HepG2 (cell line): ENCODE results near the gene TP53TG5. TPM values are rescaled to one million over a fixed set of nuclear protein-coding genes. Genes with fewer than 3 reads are reported as not detected.

Experiments
- ATAC-seq: fragments of 200-7000 bp; cut with Tn5 transposase; 3 replicates; pipeline ENCODE4 v1.9.1; 2020; ENCODE audit warnings: mild to moderate bottlenecking, moderate library complexity
- BruUV-seq: library from RNA; stranded (reverse); fragments of 400-500 nt; replicated peaks from 2 replicates; lab custom pipeline; 2021; lab: Mats Ljungman, UMichigan
- CTCF ChIA-PET: fragments of 300-600 bp; formaldehyde crosslinking; extraction: SDS; loops from one replicate; lab custom pipeline; 2021; ENCODE audit warnings: low total read pairs, inconsistent platforms, low intra/inter-chr PET ratio; lab: Yijun Ruan, JAX
- POLR2A ChIA-PET: fragments of 350-600 bp; sonication (Branson Sonifier 250); formaldehyde crosslinking; loops from one replicate; lab custom pipeline; 2020; ENCODE audit warnings: antibody characterized with exemption, inconsistent platforms; lab: Yijun Ruan, JAX
- DNase-seq: peaks from one replicate; pipeline ENCODE4 v3.0.0-alpha.2; 2015; ENCODE audit warnings: low spot score
- FAIRE-seq: peaks from 3 replicates; lab custom pipeline; 2011; peaks lifted over from hg19 to GRCh38; lab: Jason Lieb, UNC
- H2AFZ ChIP-seq: one replicate; pipeline ENCODE4 v1.6.1; 2011; ENCODE audit warnings: low read length, inconsistent platforms
- H3K27ac ChIP-seq: fragments of 300-600 bp; 3 replicates; pipeline ENCODE4 v1.8.0; 2011; ENCODE audit warnings: mixed run types, mild to moderate bottlenecking, mixed read lengths, low read length, inconsistent platforms; ENCODE audit not compliant: insufficient read depth; ENCODE audit errors: extremely low read length
- H3K27me3 ChIP-seq, 2 experiments: fragments of 200-600 bp in 1 of 2; 2 replicates in 1 of 2; 3 replicates in 1 of 2; pipeline versions ENCODE4 v1.6.0 to v1.8.0; 2011; ENCODE audit warnings: low read length in 2 of 2, mild to moderate bottlenecking in 2 of 2, moderate library complexity in 2 of 2, inconsistent platforms in 1 of 2; ENCODE audit not compliant: insufficient read depth in 2 of 2, control insufficient read depth in 1 of 2
- H3K36me3 ChIP-seq, 2 experiments: fragments of 200-600 bp in 1 of 2; replicated peaks in 1 of 2; 2 replicates in 1 of 2; 3 replicates in 1 of 2; pipeline versions ENCODE4 v1.5.1 to v1.8.0; 2011; ENCODE audit warnings: low read length in 2 of 2, inconsistent platforms in 1 of 2; ENCODE audit not compliant: insufficient read depth in 2 of 2, control insufficient read depth in 1 of 2
- H3K4me1 ChIP-seq: 2 replicates; pipeline ENCODE4 v1.5.1; 2012; ENCODE audit warnings: low read length, inconsistent platforms; ENCODE audit not compliant: insufficient read depth
- H3K4me2 ChIP-seq: 2 replicates; pipeline ENCODE4 v1.6.0; 2011; ENCODE audit warnings: low read depth, low read length, inconsistent platforms
- H3K4me3 ChIP-seq, 3 experiments: fragments of 200-600 bp in 1 of 3; sonication (generic), shearing (Covaris generic) in 1 of 3; replicated peaks in 1 of 3; 2 replicates each; pipeline ENCODE4 v1.5.1; 2011 to 2016; ENCODE audit warnings: low read length in 3 of 3, inconsistent platforms in 2 of 3, low read depth in 2 of 3, mild to moderate bottlenecking in 2 of 3, control low read depth in 1 of 3, mixed read lengths in 1 of 3; ENCODE audit not compliant: insufficient read depth in 1 of 3
- H3K79me2 ChIP-seq: one replicate; pipeline ENCODE4 v1.6.1; 2011; ENCODE audit warnings: low read length, inconsistent platforms; ENCODE audit not compliant: insufficient read depth
- H3K9ac ChIP-seq: 2 replicates; pipeline ENCODE4 v1.6.0; 2011; ENCODE audit warnings: mild to moderate bottlenecking, low read depth, low read length, inconsistent platforms; ENCODE audit not compliant: insufficient read depth
- H3K9me3 ChIP-seq: 2 replicates; pipeline ENCODE4 v1.5.1; 2012; ENCODE audit warnings: mild to moderate bottlenecking, low read length
- H4K20me1 ChIP-seq: 2 replicates; pipeline ENCODE4 v1.6.0; 2011; ENCODE audit warnings: inconsistent platforms, mild to moderate bottlenecking, low read length, moderate library complexity; ENCODE audit not compliant: insufficient read depth
- EZH2 ChIP-seq: conservative IDR thresholded peaks from 2 replicates; pipeline ENCODE4 v1.6.1; 2012; ENCODE audit warnings: mild to moderate bottlenecking, low read depth, low read length, moderate library complexity
- ZNF549 ChIP-seq: sonication (generic); formaldehyde crosslinking; IDR thresholded peaks from 2 replicates; pipeline ENCODE4 v1.5.0; 2020; ENCODE audit warnings: missing genetic modification reagents
- WGBS: methylation state at CpG from one replicate; pipeline ENCODE4 v1.1.6; 2017; ENCODE audit warnings: low lambda C conversion rate; 5-methylcytosine and 5-hydroxymethylcytosine counted together
- in situ Hi-C: cut with HindIII; loops from 2 replicates; pipeline ENCODE4 v1.10.0; 2017; ENCODE audit warnings: low pct_unique_long_range_greater_than_20kb; ENCODE audit not compliant: extremely low pct_ligation_motif_present
- intact Hi-C: fragments of 100-400 bp; cut with micrococcal nuclease; formaldehyde crosslinking; loops from one replicate; pipeline ENCODE4 v1.10.0; 2022; ENCODE audit not compliant: unreplicated experiment
- polyA plus RNA-seq, 8 experiments: library from polyadenylated mRNA; depleted of rRNA in 3 of 8; stranded (reverse) in 7 of 8; unstranded in 1 of 8; fragments of >200 nt; fragmentation: Illumina TruSeq in 4 of 8; extraction: Trizol in 4 of 8; gene quantifications; 2 replicates each; pipeline versions ENCODE4 v1.2.1 to v1.2.3, GENCODE V29; 2011 to 2016; ENCODE audit warnings: low read depth in 4 of 8, missing spikeins in 1 of 8, mixed read lengths in 1 of 8; ENCODE audit not compliant: insufficient read depth in 1 of 8
- total RNA-seq, 5 experiments: library from RNA; depleted of rRNA; stranded (reverse); fragments of >200 nt; fragmentation: Illumina TruSeq; extraction: Trizol; gene quantifications; 2 replicates each; pipeline ENCODE4 v1.2.3, GENCODE V29; 2016; ENCODE audit warnings: low read depth in 1 of 5
- TF ChIP-seq, protein P1 (sequence below): sonication (generic); formaldehyde crosslinking; IDR thresholded peaks from 2 replicates; pipeline ENCODE4 v1.4.0; 2020; ENCODE audit warnings: mild to moderate bottlenecking, missing genetic modification reagents
- TF ChIP-seq, protein P2 (sequence below): sonication (generic); formaldehyde crosslinking; IDR thresholded peaks from 2 replicates; pipeline ENCODE4 v1.4.0; 2020; ENCODE audit warnings: missing genetic modification reagents
- TF ChIP-seq, protein P3 (sequence below): fragments of 450-650 bp; IDR thresholded peaks from 2 replicates; pipeline ENCODE4 v1.6.1; 2016
- TF ChIP-seq, protein P4 (sequence below): IDR thresholded peaks from 2 replicates; pipeline ENCODE4 v1.6.1; 2018; ENCODE audit warnings: missing genetic modification reagents
- TF ChIP-seq, protein P5 (sequence below): sonication (generic); formaldehyde crosslinking; IDR thresholded peaks from 2 replicates; pipeline ENCODE4 v1.5.0; 2020; ENCODE audit warnings: mild to moderate bottlenecking, missing genetic modification reagents, borderline replicate concordance
- TF ChIP-seq, protein P6 (sequence below): IDR thresholded peaks from 2 replicates; pipeline ENCODE4 v1.6.1; 2016; ENCODE audit warnings: low read depth, borderline replicate concordance

Gene TP53TG5
- total and polyA plus RNA-seq, 2 of the 13 experiments (the other 11 are each of a cell fraction or from before 2014, with no cell fraction given), result 0.11 TPM; not detected in 1

DNA sequence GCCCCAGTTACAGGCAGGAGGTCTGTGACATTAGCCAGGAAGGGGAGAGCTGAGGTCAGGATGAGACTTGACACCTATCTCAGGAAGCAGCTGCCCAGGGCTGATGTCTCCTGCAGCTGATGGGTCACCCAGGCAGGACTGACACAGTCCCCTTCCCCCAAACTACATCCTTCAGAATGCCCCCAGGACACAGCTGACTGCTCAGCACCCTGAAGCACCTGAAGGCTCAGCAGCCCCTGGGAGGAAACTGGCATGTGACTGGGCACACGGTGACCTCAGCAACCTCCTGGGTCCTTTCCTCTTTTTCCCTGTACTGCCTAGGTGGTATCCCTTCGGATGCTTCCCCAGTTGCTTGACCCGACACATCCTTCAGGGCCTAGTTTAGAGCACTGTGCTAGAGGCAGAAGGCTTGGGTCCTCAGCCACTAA lies 31.8 kb downstream of the TP53TG5 start:
- H3K79me2 ChIP-seq, result peaks cover 34% of the 10 kb centered on the region
- H3K9me3 ChIP-seq, result no peaks in the 10 kb centered on the region
- ChIA-PET CTCF (no interaction called here), POLR2A (interaction anchor here (0.6 to 29.5 kb wide), 9 partner anchors 3 to 1001 kb away, joined by 3 to 1422 read pairs (median 14); partner anchors contain the start of genes PIGT, SDC4 and SYS1)
- peaks cover 1 to 11% of the 10 kb centered on the region in 2 experiments; a peak in 2 of 5 replicates for H3K27me3 ChIP-seq
- no peaks in the 10 kb centered on the region for H3K36me3 ChIP-seq
- BruUV-seq, result no TSS peak
- H3K9ac ChIP-seq, result peak overlapping the region; percentile 76; the same call in 1 of the 2 replicates
- intact Hi-C loops, result no loop called here
- DNase-seq, result no peak
- H3K27ac ChIP-seq, result no peak overlapping the region
- H4K20me1 ChIP-seq, result peaks cover 8% of the 10 kb centered on the region; the same call in 1 of the 2 replicates
- H3K4me1 ChIP-seq, result peaks cover 88% of the 10 kb centered on the region
- 61% methylated on average over 3 of the region's 3 CpGs for WGBS
- H2AFZ ChIP-seq, result no peak overlapping the region
- H3K4me3 ChIP-seq, result peak overlapping the region; percentile 79 to 87 (median 87)
- FAIRE-seq, result no peak
- in situ Hi-C loops, result no loop called here
- no peak for ATAC-seq
- H3K4me2 ChIP-seq, result peak overlapping the region; percentile 99
- TF ChIP-seq, protein P1, sequence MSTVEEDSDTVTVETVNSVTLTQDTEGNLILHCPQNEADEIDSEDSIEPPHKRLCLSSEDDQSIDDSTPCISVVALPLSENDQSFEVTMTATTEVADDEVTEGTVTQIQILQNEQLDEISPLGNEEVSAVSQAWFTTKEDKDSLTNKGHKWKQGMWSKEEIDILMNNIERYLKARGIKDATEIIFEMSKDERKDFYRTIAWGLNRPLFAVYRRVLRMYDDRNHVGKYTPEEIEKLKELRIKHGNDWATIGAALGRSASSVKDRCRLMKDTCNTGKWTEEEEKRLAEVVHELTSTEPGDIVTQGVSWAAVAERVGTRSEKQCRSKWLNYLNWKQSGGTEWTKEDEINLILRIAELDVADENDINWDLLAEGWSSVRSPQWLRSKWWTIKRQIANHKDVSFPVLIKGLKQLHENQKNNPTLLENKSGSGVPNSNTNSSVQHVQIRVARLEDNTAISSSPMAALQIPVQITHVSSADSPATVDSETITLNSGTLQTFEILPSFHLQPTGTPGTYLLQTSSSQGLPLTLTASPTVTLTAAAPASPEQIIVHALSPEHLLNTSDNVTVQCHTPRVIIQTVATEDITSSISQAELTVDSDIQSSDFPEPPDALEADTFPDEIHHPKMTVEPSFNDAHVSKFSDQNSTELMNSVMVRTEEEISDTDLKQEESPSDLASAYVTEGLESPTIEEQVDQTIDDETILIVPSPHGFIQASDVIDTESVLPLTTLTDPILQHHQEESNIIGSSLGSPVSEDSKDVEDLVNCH (CRISPR knock-in tag), result no peak
- TF ChIP-seq, protein P2, sequence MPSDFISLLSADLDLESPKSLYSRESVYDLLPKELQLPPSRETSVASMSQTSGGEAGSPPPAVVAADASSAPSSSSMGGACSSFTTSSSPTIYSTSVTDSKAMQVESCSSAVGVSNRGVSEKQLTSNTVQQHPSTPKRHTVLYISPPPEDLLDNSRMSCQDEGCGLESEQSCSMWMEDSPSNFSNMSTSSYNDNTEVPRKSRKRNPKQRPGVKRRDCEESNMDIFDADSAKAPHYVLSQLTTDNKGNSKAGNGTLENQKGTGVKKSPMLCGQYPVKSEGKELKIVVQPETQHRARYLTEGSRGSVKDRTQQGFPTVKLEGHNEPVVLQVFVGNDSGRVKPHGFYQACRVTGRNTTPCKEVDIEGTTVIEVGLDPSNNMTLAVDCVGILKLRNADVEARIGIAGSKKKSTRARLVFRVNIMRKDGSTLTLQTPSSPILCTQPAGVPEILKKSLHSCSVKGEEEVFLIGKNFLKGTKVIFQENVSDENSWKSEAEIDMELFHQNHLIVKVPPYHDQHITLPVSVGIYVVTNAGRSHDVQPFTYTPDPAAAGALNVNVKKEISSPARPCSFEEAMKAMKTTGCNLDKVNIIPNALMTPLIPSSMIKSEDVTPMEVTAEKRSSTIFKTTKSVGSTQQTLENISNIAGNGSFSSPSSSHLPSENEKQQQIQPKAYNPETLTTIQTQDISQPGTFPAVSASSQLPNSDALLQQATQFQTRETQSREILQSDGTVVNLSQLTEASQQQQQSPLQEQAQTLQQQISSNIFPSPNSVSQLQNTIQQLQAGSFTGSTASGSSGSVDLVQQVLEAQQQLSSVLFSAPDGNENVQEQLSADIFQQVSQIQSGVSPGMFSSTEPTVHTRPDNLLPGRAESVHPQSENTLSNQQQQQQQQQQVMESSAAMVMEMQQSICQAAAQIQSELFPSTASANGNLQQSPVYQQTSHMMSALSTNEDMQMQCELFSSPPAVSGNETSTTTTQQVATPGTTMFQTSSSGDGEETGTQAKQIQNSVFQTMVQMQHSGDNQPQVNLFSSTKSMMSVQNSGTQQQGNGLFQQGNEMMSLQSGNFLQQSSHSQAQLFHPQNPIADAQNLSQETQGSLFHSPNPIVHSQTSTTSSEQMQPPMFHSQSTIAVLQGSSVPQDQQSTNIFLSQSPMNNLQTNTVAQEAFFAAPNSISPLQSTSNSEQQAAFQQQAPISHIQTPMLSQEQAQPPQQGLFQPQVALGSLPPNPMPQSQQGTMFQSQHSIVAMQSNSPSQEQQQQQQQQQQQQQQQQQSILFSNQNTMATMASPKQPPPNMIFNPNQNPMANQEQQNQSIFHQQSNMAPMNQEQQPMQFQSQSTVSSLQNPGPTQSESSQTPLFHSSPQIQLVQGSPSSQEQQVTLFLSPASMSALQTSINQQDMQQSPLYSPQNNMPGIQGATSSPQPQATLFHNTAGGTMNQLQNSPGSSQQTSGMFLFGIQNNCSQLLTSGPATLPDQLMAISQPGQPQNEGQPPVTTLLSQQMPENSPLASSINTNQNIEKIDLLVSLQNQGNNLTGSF (CRISPR knock-in tag), result no peak
- TF ChIP-seq, protein P3, sequence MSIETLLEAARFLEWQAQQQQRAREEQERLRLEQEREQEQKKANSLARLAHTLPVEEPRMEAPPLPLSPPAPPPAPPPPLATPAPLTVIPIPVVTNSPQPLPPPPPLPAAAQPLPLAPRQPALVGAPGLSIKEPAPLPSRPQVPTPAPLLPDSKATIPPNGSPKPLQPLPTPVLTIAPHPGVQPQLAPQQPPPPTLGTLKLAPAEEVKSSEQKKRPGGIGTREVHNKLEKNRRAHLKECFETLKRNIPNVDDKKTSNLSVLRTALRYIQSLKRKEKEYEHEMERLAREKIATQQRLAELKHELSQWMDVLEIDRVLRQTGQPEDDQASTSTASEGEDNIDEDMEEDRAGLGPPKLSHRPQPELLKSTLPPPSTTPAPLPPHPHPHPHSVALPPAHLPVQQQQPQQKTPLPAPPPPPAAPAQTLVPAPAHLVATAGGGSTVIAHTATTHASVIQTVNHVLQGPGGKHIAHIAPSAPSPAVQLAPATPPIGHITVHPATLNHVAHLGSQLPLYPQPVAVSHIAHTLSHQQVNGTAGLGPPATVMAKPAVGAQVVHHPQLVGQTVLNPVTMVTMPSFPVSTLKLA, result no peak
- TF ChIP-seq ZNF549 (CRISPR knock-in tag), result no peak
- no peak for TF ChIP-seq EZH2
- TF ChIP-seq, protein P4, sequence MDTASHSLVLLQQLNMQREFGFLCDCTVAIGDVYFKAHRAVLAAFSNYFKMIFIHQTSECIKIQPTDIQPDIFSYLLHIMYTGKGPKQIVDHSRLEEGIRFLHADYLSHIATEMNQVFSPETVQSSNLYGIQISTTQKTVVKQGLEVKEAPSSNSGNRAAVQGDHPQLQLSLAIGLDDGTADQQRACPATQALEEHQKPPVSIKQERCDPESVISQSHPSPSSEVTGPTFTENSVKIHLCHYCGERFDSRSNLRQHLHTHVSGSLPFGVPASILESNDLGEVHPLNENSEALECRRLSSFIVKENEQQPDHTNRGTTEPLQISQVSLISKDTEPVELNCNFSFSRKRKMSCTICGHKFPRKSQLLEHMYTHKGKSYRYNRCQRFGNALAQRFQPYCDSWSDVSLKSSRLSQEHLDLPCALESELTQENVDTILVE (CRISPR knock-in tag), result no peak
- TF ChIP-seq, protein P5, sequence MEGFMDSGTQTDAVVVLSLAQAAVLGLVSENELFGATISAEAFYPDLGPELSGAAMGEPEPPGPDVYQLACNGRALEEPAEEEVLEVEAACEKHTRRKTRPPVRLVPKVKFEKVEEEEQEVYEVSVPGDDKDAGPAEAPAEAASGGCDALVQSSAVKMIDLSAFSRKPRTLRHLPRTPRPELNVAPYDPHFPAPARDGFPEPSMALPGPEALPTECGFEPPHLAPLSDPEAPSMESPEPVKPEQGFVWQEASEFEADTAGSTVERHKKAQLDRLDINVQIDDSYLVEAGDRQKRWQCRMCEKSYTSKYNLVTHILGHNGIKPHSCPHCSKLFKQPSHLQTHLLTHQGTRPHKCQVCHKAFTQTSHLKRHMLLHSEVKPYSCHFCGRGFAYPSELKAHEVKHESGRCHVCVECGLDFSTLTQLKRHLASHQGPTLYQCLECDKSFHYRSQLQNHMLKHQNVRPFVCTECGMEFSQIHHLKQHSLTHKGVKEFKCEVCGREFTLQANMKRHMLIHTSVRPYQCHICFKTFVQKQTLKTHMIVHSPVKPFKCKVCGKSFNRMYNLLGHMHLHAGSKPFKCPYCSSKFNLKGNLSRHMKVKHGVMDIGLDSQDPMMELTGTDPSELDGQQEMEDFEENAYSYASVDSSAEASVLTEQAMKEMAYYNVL, result no peak
- TF ChIP-seq, protein P6, sequence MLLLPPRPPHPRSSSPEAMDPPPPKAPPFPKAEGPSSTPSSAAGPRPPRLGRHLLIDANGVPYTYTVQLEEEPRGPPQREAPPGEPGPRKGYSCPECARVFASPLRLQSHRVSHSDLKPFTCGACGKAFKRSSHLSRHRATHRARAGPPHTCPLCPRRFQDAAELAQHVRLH (CRISPR knock-in tag), result no peak
